Dermis microvascular lymphatic vessel endothelial cell (primary cell): Measurements from ENCODE around the gene RBPJL. TPM values are rescaled to one million over a fixed set of nuclear protein-coding genes. Genes with fewer than 3 reads are reported as not detected.
A peak's percentile ranks its signal among the peaks of the same experiment; 100 is the strongest.

Source experiments
- DNase-seq, 2 donors: peaks; one replicate each; pipeline versions ENCODE4 v3.0.0 to v3.0.0-alpha.2; 2010; ENCODE audit warnings: low read depth in 2 of 2
- total RNA-seq: library from RNA; depleted of rRNA; stranded (reverse); fragments of >200 nt; gene quantifications from 2 replicates; pipeline ENCODE4 v1.2.1, GENCODE V29; 2014

Gene RBPJL
- total RNA-seq, 1 donor from 2014 or later = not detected

- DNase-seq = peak; percentile 36 to 69
Measured at GRCh38 chr20:45293041-45294002, 13.3 kb upstream of the RBPJL start.

- DNase-seq = no peak
Measured at GRCh38 chr20:45294003-45294368, 12.7 kb upstream of the RBPJL start.

- no peak for DNase-seq
Measured at GRCh38 chr20:45294659-45295058, 12.0 kb upstream of the RBPJL start.

GRCh38 chr20:45297786-45298497, 8.7 kb upstream of the RBPJL start:
- DNase-seq = no peak

- no peak for DNase-seq
Measured at GRCh38 chr20:45299786-45300185, 6.9 kb upstream of the RBPJL start.

GRCh38 chr20:45300961-45301360, 5.7 kb upstream of the RBPJL start:
- DNase-seq = peak in 1 of 2 donors; percentile 32

GRCh38 chr20:45301824-45302271, 4.8 kb upstream of the RBPJL start:
- DNase-seq = no peak

- DNase-seq = no peak
Measured at GRCh38 chr20:45303586-45304463, 2.8 kb upstream of the RBPJL start.

- no peak for DNase-seq
Measured at GRCh38 chr20:45304464-45304999, 2.1 kb upstream of the RBPJL start.

- DNase-seq = no peak
Measured at GRCh38 chr20:45305262-45305661, 1.4 kb upstream of the RBPJL start.

- DNase-seq = no peak
Measured at GRCh38 chr20:45307076-45307640, 518 bp downstream of the RBPJL start.

- no peak for DNase-seq
Measured at GRCh38 chr20:45308117-45308778, 1.6 kb downstream of the RBPJL start, which contains the start of gene MATN4. MATN4 (minus strand) TSS chr20:45308299; CDS start chr20:45305582, 2,717 bp downstream.

- DNase-seq = no peak
Measured at GRCh38 chr20:45309075-45309474, 2.4 kb downstream of the RBPJL start.

GRCh38 chr20:45311589-45312211, 5.1 kb downstream of the RBPJL start:
- peak; percentile 12 to 59 for DNase-seq

GRCh38 chr20:45312241-45312640, 5.6 kb downstream of the RBPJL start:
- no peak for DNase-seq

GRCh38 chr20:45313065-45313695, 6.5 kb downstream of the RBPJL start:
- no peak for DNase-seq

GRCh38 chr20:45313943-45314342, 7.3 kb downstream of the RBPJL start:
- no peak for DNase-seq

GRCh38 chr20:45315672-45316071, 9.0 kb downstream of the RBPJL start:
- no peak for DNase-seq
